Measurements from ENCODE around the gene AQP12B.

GRCh38 chr2:240639566-240639965 lies 43.1 kb downstream of the AQP12B start:
- TF ChIP-seq EZH2 (optimal IDR thresholded peaks at IDR 0.05; ENCODE audit: low read depth, low read length) (no peak), CTCF (IDR thresholded peaks at IDR 0.05; ENCODE audit: low read length) (no peak), EZH2phosphoT487 (IDR thresholded peaks at IDR 0.05; ENCODE audit: low read length) (no peak)

All from MM.1S (cell line).